Medulla oblongata (tissue), 1 donor: ENCODE data around the gene FBXL12.
"Not testable (repeated sequence)": the region's sequence is repeated elsewhere in the genome, so short reads cannot be mapped to it uniquely, and the experiment has no call there.

Experiments
- DNase-seq: peaks from one replicate; pipeline ENCODE4 v3.0.0-alpha.2; 2015; ENCODE audit errors: extremely low spot score

FBXL12 gene

GRCh38 chr19:9839415-9839814 is 20.5 kb upstream of the FBXL12 start:
- no peak for DNase-seq

- DNase-seq: no peak
Observed at GRCh38 chr19:9838324-9838723, 19.4 kb upstream of the FBXL12 start.

GRCh38 chr19:9836021-9836420 is 17.1 kb upstream of the FBXL12 start:
- no peak for DNase-seq

GRCh38 chr19:9835507-9835949 is 16.6 kb upstream of the FBXL12 start:
- no peak for DNase-seq

- peak; percentile 99 for DNase-seq
Observed at GRCh38 chr19:9834726-9835506, 16.0 kb upstream of the FBXL12 start, which contains the start of gene PIN1. Gene PIN1 (plus strand): TSS chr19:9835318. CDS start chr19:9835345, 27 bp downstream.

- no peak for DNase-seq
Observed at GRCh38 chr19:9834307-9834725, 15.4 kb upstream of the FBXL12 start.

GRCh38 chr19:9828551-9829063 is 9.7 kb upstream of the FBXL12 start:
- DNase-seq: no peak

GRCh38 chr19:9827289-9828238 is 8.7 kb upstream of the FBXL12 start, which contains the start of gene UBL5:
Gene UBL5 (plus strand): TSS chr19:9827918. CDS start chr19:9828338, 420 bp downstream.
- DNase-seq: peak; percentile 94

- no peak for DNase-seq
Observed at GRCh38 chr19:9823816-9824215, 4.9 kb upstream of the FBXL12 start.

GRCh38 chr19:9820034-9820433 is 1.2 kb upstream of the FBXL12 start:
- DNase-seq: not testable (repeated sequence)

GRCh38 chr19:9819596-9819909 is 674 bp upstream of the FBXL12 start:
- DNase-seq: no peak

- no peak for DNase-seq
Observed at GRCh38 chr19:9818175-9818733, 625 bp downstream of the FBXL12 start.

GRCh38 chr19:9811139-9811538 is 7.7 kb downstream of the FBXL12 start:
- no peak for DNase-seq

- DNase-seq: no peak
Observed at GRCh38 chr19:9808855-9809824, 9.7 kb downstream of the FBXL12 start.

GRCh38 chr19:9806803-9807202 is 12.1 kb downstream of the FBXL12 start:
- no peak for DNase-seq

- no peak for DNase-seq
Observed at GRCh38 chr19:9801976-9802375, 16.9 kb downstream of the FBXL12 start.

- DNase-seq: no peak
Observed at GRCh38 chr19:9799162-9799561, 19.7 kb downstream of the FBXL12 start.

- DNase-seq: no peak
Observed at GRCh38 chr19:9797871-9798270, 21.0 kb downstream of the FBXL12 start.

- peak; percentile 96 for DNase-seq
Observed at GRCh38 chr19:9796113-9796773, 22.6 kb downstream of the FBXL12 start.

- peak; percentile 27 for DNase-seq
Observed at GRCh38 chr19:9793071-9793591, 25.7 kb downstream of the FBXL12 start.
